HepG2 (cell line): ENCODE data around the gene SPRED2. TPM values are rescaled to one million over a fixed set of nuclear protein-coding genes. Genes with fewer than 3 reads are reported as not detected.

Source experiments
- ATAC-seq: fragments of 200-7000 bp; cut with Tn5 transposase; 3 replicates; pipeline ENCODE4 v1.9.1; 2020; ENCODE audit warnings: mild to moderate bottlenecking, moderate library complexity
- BruUV-seq: library from RNA; stranded (reverse); fragments of 400-500 nt; replicated peaks from 2 replicates; lab custom pipeline; 2021; lab: Mats Ljungman, UMichigan
- CTCF ChIA-PET: fragments of 300-600 bp; formaldehyde crosslinking; extraction: SDS; loops from one replicate; lab custom pipeline; 2021; ENCODE audit warnings: low total read pairs, inconsistent platforms, low intra/inter-chr PET ratio; lab: Yijun Ruan, JAX
- POLR2A ChIA-PET: fragments of 350-600 bp; sonication (Branson Sonifier 250); formaldehyde crosslinking; loops from one replicate; lab custom pipeline; 2020; ENCODE audit warnings: antibody characterized with exemption, inconsistent platforms; lab: Yijun Ruan, JAX
- DNase-seq: peaks from one replicate; pipeline ENCODE4 v3.0.0-alpha.2; 2015; ENCODE audit warnings: low spot score
- FAIRE-seq: peaks from 3 replicates; lab custom pipeline; 2011; peaks lifted over from hg19 to GRCh38; lab: Jason Lieb, UNC
- H2AFZ ChIP-seq: one replicate; pipeline ENCODE4 v1.6.1; 2011; ENCODE audit warnings: low read length, inconsistent platforms
- H3K27ac ChIP-seq: fragments of 300-600 bp; 3 replicates; pipeline ENCODE4 v1.8.0; 2011; ENCODE audit warnings: mixed run types, mild to moderate bottlenecking, mixed read lengths, low read length, inconsistent platforms; ENCODE audit not compliant: insufficient read depth; ENCODE audit errors: extremely low read length
- H3K27me3 ChIP-seq, 2 experiments: fragments of 200-600 bp in 1 of 2; 2 replicates in 1 of 2; 3 replicates in 1 of 2; pipeline versions ENCODE4 v1.6.0 to v1.8.0; 2011; ENCODE audit warnings: low read length in 2 of 2, mild to moderate bottlenecking in 2 of 2, moderate library complexity in 2 of 2, inconsistent platforms in 1 of 2; ENCODE audit not compliant: insufficient read depth in 2 of 2, control insufficient read depth in 1 of 2
- H3K36me3 ChIP-seq, 2 experiments: fragments of 200-600 bp in 1 of 2; replicated peaks in 1 of 2; 2 replicates in 1 of 2; 3 replicates in 1 of 2; pipeline versions ENCODE4 v1.5.1 to v1.8.0; 2011; ENCODE audit warnings: low read length in 2 of 2, inconsistent platforms in 1 of 2; ENCODE audit not compliant: insufficient read depth in 2 of 2, control insufficient read depth in 1 of 2
- H3K4me1 ChIP-seq: 2 replicates; pipeline ENCODE4 v1.5.1; 2012; ENCODE audit warnings: low read length, inconsistent platforms; ENCODE audit not compliant: insufficient read depth
- H3K4me2 ChIP-seq: 2 replicates; pipeline ENCODE4 v1.6.0; 2011; ENCODE audit warnings: low read depth, low read length, inconsistent platforms
- H3K4me3 ChIP-seq, 3 experiments: fragments of 200-600 bp in 1 of 3; sonication (generic), shearing (Covaris generic) in 1 of 3; replicated peaks in 1 of 3; 2 replicates each; pipeline ENCODE4 v1.5.1; 2011 to 2016; ENCODE audit warnings: low read length in 3 of 3, inconsistent platforms in 2 of 3, low read depth in 2 of 3, mild to moderate bottlenecking in 2 of 3, control low read depth in 1 of 3, mixed read lengths in 1 of 3; ENCODE audit not compliant: insufficient read depth in 1 of 3
- H3K79me2 ChIP-seq: one replicate; pipeline ENCODE4 v1.6.1; 2011; ENCODE audit warnings: low read length, inconsistent platforms; ENCODE audit not compliant: insufficient read depth
- H3K9ac ChIP-seq: 2 replicates; pipeline ENCODE4 v1.6.0; 2011; ENCODE audit warnings: mild to moderate bottlenecking, low read depth, low read length, inconsistent platforms; ENCODE audit not compliant: insufficient read depth
- H3K9me3 ChIP-seq: 2 replicates; pipeline ENCODE4 v1.5.1; 2012; ENCODE audit warnings: mild to moderate bottlenecking, low read length
- H4K20me1 ChIP-seq: 2 replicates; pipeline ENCODE4 v1.6.0; 2011; ENCODE audit warnings: inconsistent platforms, mild to moderate bottlenecking, low read length, moderate library complexity; ENCODE audit not compliant: insufficient read depth
- CENPBD1 ChIP-seq: sonication (generic); formaldehyde crosslinking; IDR thresholded peaks from 2 replicates; pipeline ENCODE4 v1.8.0; 2022; ENCODE audit warnings: missing genetic modification reagents, low read depth, mild to moderate bottlenecking, borderline replicate concordance
- EED ChIP-seq: sonication (generic); formaldehyde crosslinking; IDR thresholded peaks from 2 replicates; pipeline ENCODE4 v1.5.0; 2020; ENCODE audit warnings: mild to moderate bottlenecking, missing genetic modification reagents
- JARID2 ChIP-seq: sonication (generic); formaldehyde crosslinking; IDR thresholded peaks from 2 replicates; pipeline ENCODE4 v1.8.1; 2023; ENCODE audit warnings: missing genetic modification reagents, inconsistent platforms; ENCODE audit not compliant: insufficient replicate concordance
- KAT8 ChIP-seq: IDR thresholded peaks from 2 replicates; pipeline ENCODE4 v1.6.1; 2016; ENCODE audit warnings: missing genetic modification reagents, missing compliant biosample characterization
- KLF13 ChIP-seq: sonication (generic); formaldehyde crosslinking; IDR thresholded peaks from 2 replicates; pipeline ENCODE4 v1.4.0; 2020; ENCODE audit warnings: mild to moderate bottlenecking, missing genetic modification reagents
- KLF15 ChIP-seq: sonication (generic); formaldehyde crosslinking; IDR thresholded peaks from 2 replicates; pipeline ENCODE4 v1.8.1; 2023; ENCODE audit warnings: borderline replicate concordance, mild to moderate bottlenecking, inconsistent platforms, missing genetic modification reagents, mixed read lengths
- MAX ChIP-seq: IDR thresholded peaks from 2 replicates; pipeline ENCODE4 v1.6.1; 2012; ENCODE audit warnings: inconsistent platforms
- MBD4 ChIP-seq: IDR thresholded peaks from 2 replicates; pipeline ENCODE4 v1.6.1; 2012; ENCODE audit warnings: low read length, inconsistent platforms, borderline replicate concordance
- SMYD3 ChIP-seq: sonication (generic); formaldehyde crosslinking; IDR thresholded peaks from 2 replicates; pipeline ENCODE4 v1.8.1; 2023; ENCODE audit warnings: mild to moderate bottlenecking, missing genetic modification reagents
- TOE1 ChIP-seq: sonication (generic); formaldehyde crosslinking; IDR thresholded peaks from 2 replicates; pipeline ENCODE4 v1.4.0; 2020; ENCODE audit warnings: mild to moderate bottlenecking, missing genetic modification reagents
- ZNF224 ChIP-seq: sonication (generic); formaldehyde crosslinking; IDR thresholded peaks from 2 replicates; pipeline ENCODE4 v1.5.0; 2020; ENCODE audit warnings: mild to moderate bottlenecking, missing genetic modification reagents
- ZNF326 ChIP-seq: sonication (generic); formaldehyde crosslinking; IDR thresholded peaks from 2 replicates; pipeline ENCODE4 v1.4.0; 2020; ENCODE audit warnings: missing genetic modification reagents, borderline replicate concordance
- ZNF33A ChIP-seq: sonication (generic); formaldehyde crosslinking; IDR thresholded peaks from 2 replicates; pipeline ENCODE4 v1.5.1; 2020; ENCODE audit warnings: missing genetic modification reagents, mild to moderate bottlenecking, moderate library complexity, borderline replicate concordance
- ZNF607 ChIP-seq: sonication (generic); formaldehyde crosslinking; IDR thresholded peaks from 2 replicates; pipeline ENCODE4 v1.5.1; 2020; ENCODE audit warnings: missing genetic modification reagents, mild to moderate bottlenecking, borderline replicate concordance
- ZNF691 ChIP-seq: sonication (generic); formaldehyde crosslinking; IDR thresholded peaks from 2 replicates; pipeline ENCODE4 v1.4.0; 2020; ENCODE audit warnings: missing genetic modification reagents, low read depth, mild to moderate bottlenecking, borderline replicate concordance
- ZNF777 ChIP-seq: sonication (generic); formaldehyde crosslinking; IDR thresholded peaks from 2 replicates; pipeline ENCODE4 v1.4.0; 2020; ENCODE audit warnings: missing genetic modification reagents
- ZSCAN29 ChIP-seq: sonication (generic); formaldehyde crosslinking; conservative IDR thresholded peaks from 2 replicates; pipeline ENCODE4 v1.4.0; 2020; ENCODE audit warnings: mild to moderate bottlenecking, missing genetic modification reagents
- WGBS: methylation state at CpG from one replicate; pipeline ENCODE4 v1.1.6; 2017; ENCODE audit warnings: low lambda C conversion rate; 5-methylcytosine and 5-hydroxymethylcytosine counted together
- in situ Hi-C: cut with HindIII; loops from 2 replicates; pipeline ENCODE4 v1.10.0; 2017; ENCODE audit warnings: low pct_unique_long_range_greater_than_20kb; ENCODE audit not compliant: extremely low pct_ligation_motif_present
- intact Hi-C: fragments of 100-400 bp; cut with micrococcal nuclease; formaldehyde crosslinking; loops from one replicate; pipeline ENCODE4 v1.10.0; 2022; ENCODE audit not compliant: unreplicated experiment
- polyA plus RNA-seq, 8 experiments: library from polyadenylated mRNA; depleted of rRNA in 3 of 8; stranded (reverse) in 7 of 8; unstranded in 1 of 8; fragments of >200 nt; fragmentation: Illumina TruSeq in 4 of 8; extraction: Trizol in 4 of 8; gene quantifications; 2 replicates each; pipeline versions ENCODE4 v1.2.1 to v1.2.3, GENCODE V29; 2011 to 2016; ENCODE audit warnings: low read depth in 4 of 8, missing spikeins in 1 of 8, mixed read lengths in 1 of 8; ENCODE audit not compliant: insufficient read depth in 1 of 8
- total RNA-seq, 5 experiments: library from RNA; depleted of rRNA; stranded (reverse); fragments of >200 nt; fragmentation: Illumina TruSeq; extraction: Trizol; gene quantifications; 2 replicates each; pipeline ENCODE4 v1.2.3, GENCODE V29; 2016; ENCODE audit warnings: low read depth in 1 of 5

Gene SPRED2
- total and polyA plus RNA-seq, 2 of the 13 experiments (the other 11 are each of a cell fraction or from before 2014, with no cell fraction given), result 13.0 to 37.0 TPM

GRCh38 chr2:65261676-65262075 lies 170.7 kb downstream of the SPRED2 start:
- H2AFZ ChIP-seq, result no peak overlapping the region
- no peaks in the 10 kb centered on the region for H3K9me3 ChIP-seq
- peaks cover 7% of the 10 kb centered on the region for H4K20me1 ChIP-seq
- TF ChIP-seq ZNF777 (CRISPR knock-in tag) (no peak), EED (CRISPR knock-in tag) (no peak), KLF15 (CRISPR knock-in tag) (no peak), ZNF326 (no peak), KAT8 (CRISPR knock-in tag) (no peak), ZNF691 (CRISPR knock-in tag) (no peak), ZNF607 (CRISPR knock-in tag) (no peak), CENPBD1 (CRISPR knock-in tag) (no peak), TOE1 (CRISPR knock-in tag) (no peak), KLF13 (CRISPR knock-in tag) (no peak), MBD4 (no peak), ZNF224 (CRISPR knock-in tag) (no peak), ZSCAN29 (CRISPR knock-in tag) (no peak), SMYD3 (no peak), ZNF33A (CRISPR knock-in tag) (no peak), JARID2 (CRISPR knock-in tag) (no peak), MAX (no peak)
- H3K79me2 ChIP-seq, result no peaks in the 10 kb centered on the region
- no peak overlapping the region for H3K4me3 ChIP-seq
- FAIRE-seq (no peak), DNase-seq (no peak), ATAC-seq (no peak)
- H3K27me3 ChIP-seq, result no peaks in the 10 kb centered on the region
- WGBS, result 94% methylated on average over 3 of the region's 3 CpGs
- in situ Hi-C loops, result no loop called here
- BruUV-seq, result no TSS peak
- no peak overlapping the region for H3K9ac ChIP-seq
- peaks cover 12 to 67% of the 10 kb centered on the region in 2 experiments for H3K36me3 ChIP-seq
- no peak overlapping the region for H3K4me2 ChIP-seq
- CTCF ChIA-PET, result no interaction called here
- no peaks in the 10 kb centered on the region for H3K4me1 ChIP-seq
- H3K27ac ChIP-seq, result no peak overlapping the region
- intact Hi-C loops, result no loop called here
- POLR2A ChIA-PET, result no interaction called here

Other genes with a start within 250 kb of the SPRED2 start
- gene ACTR2, start 204.8 kb downstream of the SPRED2 start, total RNA-seq (2016; rRNA removed; fragmentation: Illumina TruSeq; extraction: Trizol), result 100 and 211 TPM in 2 replicates
- gene ACTR2, start 204.8 kb downstream of the SPRED2 start, polyA plus RNA-seq (2011; rRNA removed), result 47.2 and 51.2 TPM in 2 replicates